Measurements from ENCODE around the gene SLC16A13. TPM values are rescaled to one million over a fixed set of nuclear protein-coding genes. Genes with fewer than 3 reads are reported as not detected.

Gene SLC16A13
- total and polyA plus RNA-seq, 10 of the 15 experiments (the other 5 are each of a cell fraction or from before 2014, with no cell fraction given) = 0.34 to 12.1 (median 3.3) TPM

- TF ChIP-seq BCL3 (IDR thresholded peaks at IDR 0.05; ENCODE audit: borderline replicate concordance, insufficient read depth, low read depth, low read length, poor library complexity, severe bottlenecking) (peak; percentile 30), HCFC1 (IDR thresholded peaks at IDR 0.05; ENCODE audit: low read length) (no peak), BRCA1 (IDR thresholded peaks at IDR 0.05; ENCODE audit: low read depth, low read length) (no peak), ZNF217 (IDR thresholded peaks at IDR 0.05) (no peak), RELA (IDR thresholded peaks at IDR 0.05; ENCODE audit: borderline replicate concordance, partially characterized antibody) (peak; percentile 95), POU2F2 (IDR thresholded peaks at IDR 0.05; ENCODE audit: borderline replicate concordance, low read depth, low read length) (peak; percentile 44; the same call in 2 of the 3 replicates), SPI1 (IDR thresholded peaks at IDR 0.05; ENCODE audit: borderline replicate concordance, insufficient read depth, low read depth, low read length) (no peak), POLR2AphosphoS2 (IDR thresholded peaks at IDR 0.05; ENCODE audit: low read depth, low read length) (no peak; the same call in 1 of the 2 replicates), TCF3 (IDR thresholded peaks at IDR 0.05; ENCODE audit: borderline replicate concordance, insufficient read depth, low read depth, low read length) (no peak), IKZF2 (IDR thresholded peaks at IDR 0.05) (peak; percentile 68 to 72), CHD4 (IDR thresholded peaks at IDR 0.05) (no peak), TCF12 (IDR thresholded peaks at IDR 0.05; ENCODE audit: low read depth, low read length) (peak; percentile 3; the same call in 1 of the 2 replicates), TARDBP (IDR thresholded peaks at IDR 0.05; ENCODE audit: borderline replicate concordance) (no peak; the same call in 1 of the 2 replicates), EZH2 (IDR thresholded peaks at IDR 0.05; ENCODE audit: borderline replicate concordance, control insufficient read depth, low read depth, low read length) (no peak), ZNF207 (IDR thresholded peaks at IDR 0.05; ENCODE audit: borderline replicate concordance) (no peak), ATF3 (IDR thresholded peaks at IDR 0.05; ENCODE audit: borderline replicate concordance, extremely low read depth, low read depth, low read length) (no peak), NRF1 (conservative IDR thresholded peaks at IDR 0.05; ENCODE audit: low read depth, low read length) (no peak), RCOR1 (conservative IDR thresholded peaks at IDR 0.05; ENCODE audit: low read depth, low read length) (no peak; the same call in 1 of the 2 replicates), NFIC (IDR thresholded peaks at IDR 0.05; ENCODE audit: low read depth, low read length) (0 out of 2 replicates have a peak, but pooled peaks have one; percentile 25), NFYA (IDR thresholded peaks at IDR 0.05; ENCODE audit: borderline replicate concordance, low read depth, low read length) (no peak), MTA3 (IDR thresholded peaks at IDR 0.05; ENCODE audit: borderline replicate concordance, low read length) (peak; percentile 55; the same call in 1 of the 2 replicates), CBX3 (IDR thresholded peaks at IDR 0.05; ENCODE audit: borderline replicate concordance, low read depth) (no peak), PML (IDR thresholded peaks at IDR 0.05; ENCODE audit: low read length) (no peak; the same call in none of the 2 replicates), ZNF384 (IDR thresholded peaks at IDR 0.05; ENCODE audit: borderline replicate concordance, low read depth, low read length) (no peak), NBN (IDR thresholded peaks at IDR 0.05) (peak; percentile 64)
- TF ChIP-seq, protein P1, sequence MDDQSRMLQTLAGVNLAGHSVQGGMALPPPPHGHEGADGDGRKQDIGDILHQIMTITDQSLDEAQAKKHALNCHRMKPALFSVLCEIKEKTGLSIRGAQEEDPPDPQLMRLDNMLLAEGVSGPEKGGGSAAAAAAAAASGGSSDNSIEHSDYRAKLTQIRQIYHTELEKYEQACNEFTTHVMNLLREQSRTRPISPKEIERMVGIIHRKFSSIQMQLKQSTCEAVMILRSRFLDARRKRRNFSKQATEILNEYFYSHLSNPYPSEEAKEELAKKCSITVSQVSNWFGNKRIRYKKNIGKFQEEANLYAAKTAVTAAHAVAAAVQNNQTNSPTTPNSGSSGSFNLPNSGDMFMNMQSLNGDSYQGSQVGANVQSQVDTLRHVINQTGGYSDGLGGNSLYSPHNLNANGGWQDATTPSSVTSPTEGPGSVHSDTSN (IDR thresholded peaks at IDR 0.05; ENCODE audit: insufficient replicate concordance, low read depth, low read length) = no peak
Measured at GRCh38 chr17:7014995-7015958, 20.5 kb upstream of the SLC16A13 start (continued).

Data from GM12878 (cell line).